Stomach (tissue), 9 donors: ENCODE measurements around the gene ASMTL. TPM values are rescaled to one million over a fixed set of nuclear protein-coding genes. Genes with fewer than 3 reads are reported as not detected.

ENCODE experiments used
- DNase-seq, 2 donors: peaks; one replicate each; pipeline versions ENCODE4 v3.0.0 to v3.0.0-alpha.2; 2013 to 2019
- H3K27ac ChIP-seq, 5 donors: fragments of 200-600 bp in 4 of 5; sonication (generic) in 4 of 5; one replicate each; pipeline ENCODE4 v1.5.1; 2013 to 2019; ENCODE audit warnings: mild to moderate bottlenecking in 1 of 5, moderate library complexity in 1 of 5
- H3K27me3 ChIP-seq, 3 donors: fragments of 200-600 bp; sonication (generic); one replicate each; pipeline ENCODE4 v1.5.1; 2017 to 2019; ENCODE audit warnings: mixed run types in 1 of 3
- H3K36me3 ChIP-seq, 4 donors: fragments of 200-600 bp; sonication (generic); 1 replicate in 3 of 4; 2 replicates in 1 of 4; pipeline ENCODE4 v1.5.1; 2016 to 2019
- H3K4me1 ChIP-seq, 4 donors: fragments of 200-600 bp; sonication (generic); one replicate each; pipeline ENCODE4 v1.5.1; 2016 to 2019
- H3K4me3 ChIP-seq, 4 donors: fragments of 200-600 bp; sonication (generic) in 3 of 4; one replicate each; pipeline ENCODE4 v1.5.1; 2016 to 2019; ENCODE audit warnings: mild to moderate bottlenecking in 1 of 4
- H3K9me3 ChIP-seq, 4 donors: fragments of 200-600 bp; sonication (generic); one replicate each; pipeline ENCODE4 v1.5.1; 2016 to 2019
- EP300 ChIP-seq: sonication (generic); formaldehyde crosslinking; IDR thresholded peaks from one replicate; pipeline ENCODE4 v1.6.1; 2017; ENCODE audit warnings: antibody characterized with exemption
- POLR2A ChIP-seq, 4 donors: fragments of 450-650 bp; IDR thresholded peaks; one replicate each; pipeline ENCODE4 v1.6.1; 2016; ENCODE audit warnings: antibody characterized with exemption in 4 of 4, control low read depth in 2 of 4, mild to moderate bottlenecking in 1 of 4, moderate library complexity in 1 of 4
- POLR2AphosphoS5 ChIP-seq, 3 donors: sonication (generic); formaldehyde crosslinking; IDR thresholded peaks; one replicate each; pipeline ENCODE4 v1.6.1; 2016; ENCODE audit warnings: antibody characterized with exemption in 3 of 3
- WGBS, 5 donors: extraction: QIAGEN DNeasy Blood & Tissue Kit in 3 of 5; methylation state at CpG; one replicate each; pipeline versions ENCODE4 v1.1.5 to v1.1.7; 2013 to 2018; 5-methylcytosine and 5-hydroxymethylcytosine counted together
- intact Hi-C: fragments of 100-400 bp; cut with DNase I; formaldehyde crosslinking; loops from one replicate; pipeline ENCODE4 v1.15.1; 2023; ENCODE audit warnings: low total_unique reads
- polyA plus RNA-seq, 3 donors: library from polyadenylated mRNA; stranded (reverse); fragments of 200-250 nt; gene quantifications; one replicate each; pipeline ENCODE4 v1.2.3, GENCODE V29; 2013
- total RNA-seq, 5 donors: library from RNA; depleted of rRNA; stranded (reverse); fragments of >200 nt; gene quantifications; one replicate each; pipeline versions ENCODE4 v1.1.0 to v1.2.3, GENCODE V29; 2014 to 2016
- TF ChIP-seq, protein P1 (sequence below), 7 experiments: fragments of 450-650 bp in 4 of 7; fragments of 200-600 bp in 3 of 7; sonication (generic) in 3 of 7; IDR thresholded peaks; one replicate each; pipeline ENCODE4 v1.5.1; 2016 to 2019; ENCODE audit warnings: antibody characterized with exemption in 7 of 7, control low read depth in 2 of 7, mild to moderate bottlenecking in 1 of 7
- donor health status: healthy with polysubstance abuse.
- donor health status: Bipolar disorder and iron deficiency.
- donor health status: healthy.

ASMTL gene
- total and polyA plus RNA-seq, 8 donors: 5.8 to 45.8 (median 17.9) TPM

DNA sequence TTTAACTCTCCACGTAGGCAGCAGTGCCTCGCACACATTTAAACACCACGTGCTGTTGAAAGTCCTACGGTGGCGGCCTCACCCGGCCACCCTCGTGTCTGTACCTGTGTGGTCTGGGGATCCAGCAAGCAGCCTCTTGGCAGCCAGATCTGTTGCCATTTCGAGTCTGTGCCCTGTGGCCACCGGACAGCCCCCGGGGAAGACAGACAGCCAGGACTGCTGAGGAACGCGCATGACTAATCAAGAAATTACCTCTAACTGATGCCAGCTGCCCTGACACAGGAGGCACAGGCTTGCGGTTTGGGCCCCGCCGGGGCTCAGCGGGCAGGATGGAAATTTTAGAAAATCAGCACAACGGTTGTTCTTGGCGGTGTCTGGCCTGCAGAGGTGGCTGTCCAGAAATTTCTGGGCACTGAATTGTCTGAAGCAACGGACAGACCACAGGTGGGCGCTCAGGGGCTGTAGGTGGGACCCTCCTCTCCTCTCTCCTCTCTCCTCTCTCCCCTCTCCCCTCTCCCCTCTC, 15.6 kb upstream of the ASMTL start:
- peak; percentile 40 to 50 for DNase-seq
- peaks cover 0 to 7% (median 0%) of the 10 kb centered on the region in 4 donors for H3K36me3 ChIP-seq
- no peaks in the 10 kb centered on the region for H3K9me3 ChIP-seq
- TF ChIP-seq EP300 (no peak), POLR2AphosphoS5 (IDR thresholded peaks at IDR 0.05) (no peak), POLR2A (IDR thresholded peaks at IDR 0.05) (no peak)
- TF ChIP-seq, protein P1, sequence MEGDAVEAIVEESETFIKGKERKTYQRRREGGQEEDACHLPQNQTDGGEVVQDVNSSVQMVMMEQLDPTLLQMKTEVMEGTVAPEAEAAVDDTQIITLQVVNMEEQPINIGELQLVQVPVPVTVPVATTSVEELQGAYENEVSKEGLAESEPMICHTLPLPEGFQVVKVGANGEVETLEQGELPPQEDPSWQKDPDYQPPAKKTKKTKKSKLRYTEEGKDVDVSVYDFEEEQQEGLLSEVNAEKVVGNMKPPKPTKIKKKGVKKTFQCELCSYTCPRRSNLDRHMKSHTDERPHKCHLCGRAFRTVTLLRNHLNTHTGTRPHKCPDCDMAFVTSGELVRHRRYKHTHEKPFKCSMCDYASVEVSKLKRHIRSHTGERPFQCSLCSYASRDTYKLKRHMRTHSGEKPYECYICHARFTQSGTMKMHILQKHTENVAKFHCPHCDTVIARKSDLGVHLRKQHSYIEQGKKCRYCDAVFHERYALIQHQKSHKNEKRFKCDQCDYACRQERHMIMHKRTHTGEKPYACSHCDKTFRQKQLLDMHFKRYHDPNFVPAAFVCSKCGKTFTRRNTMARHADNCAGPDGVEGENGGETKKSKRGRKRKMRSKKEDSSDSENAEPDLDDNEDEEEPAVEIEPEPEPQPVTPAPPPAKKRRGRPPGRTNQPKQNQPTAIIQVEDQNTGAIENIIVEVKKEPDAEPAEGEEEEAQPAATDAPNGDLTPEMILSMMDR (IDR thresholded peaks at IDR 0.05): no peak
- H3K4me3 ChIP-seq: no peak overlapping the region
- peaks cover 0 to 32% (median 6%) of the 10 kb centered on the region in 4 donors for H3K4me1 ChIP-seq
- WGBS, 5 donors: 60 to 69% (median 66%) methylated on average over 18 to 20 of the region's 20 CpGs
- intact Hi-C loops: loop anchor here (10.0 kb wide), 1 partner anchor 106 kb away; no protein-coding TSS in a partner anchor
- peak overlapping the region in 1 of 5 donors; percentile 62 for H3K27ac ChIP-seq
- H3K27me3 ChIP-seq: peaks cover 0 to 74% (median 13%) of the 10 kb centered on the region in 3 donors

DNA sequence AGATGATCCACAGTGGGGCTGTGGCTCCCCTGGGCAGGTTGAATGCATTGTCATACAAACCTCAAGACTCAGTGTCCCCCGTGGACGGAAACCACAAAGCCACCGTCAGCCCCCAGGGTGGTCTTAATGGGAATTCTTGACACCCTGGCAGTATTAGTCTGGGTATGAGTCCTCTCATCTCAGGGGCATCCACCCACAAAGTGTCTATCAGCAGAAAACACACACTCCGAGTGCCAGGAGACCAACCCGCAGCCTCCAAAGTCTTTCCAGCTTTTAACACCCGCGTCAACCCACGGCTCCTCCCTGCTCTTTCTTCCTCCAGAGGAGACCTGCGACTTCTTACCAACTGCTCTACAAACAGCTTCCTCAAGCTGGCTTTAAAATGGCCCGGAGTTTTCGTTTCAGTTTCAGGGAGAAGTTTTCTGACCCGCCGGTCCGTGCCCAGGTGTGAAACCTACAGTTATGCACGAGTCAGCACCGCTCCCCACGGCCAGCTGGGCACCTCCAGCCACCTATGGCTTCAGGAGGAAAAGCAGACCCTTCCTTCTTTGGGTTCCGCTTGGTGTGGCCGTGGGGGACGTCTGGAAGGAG, 14.4 kb upstream of the ASMTL start:
- Histone ChIP-seq H3K27ac (peak overlapping the region in 2 of 5 donors; percentile 40 to 62), H3K36me3 (peaks cover 0 to 7% (median 0%) of the 10 kb centered on the region in 4 donors), H3K4me3 (peak overlapping the region in 1 of 4 donors; percentile 17), H3K9me3 (no peaks in the 10 kb centered on the region), H3K4me1 (peaks cover 0 to 32% (median 6%) of the 10 kb centered on the region in 4 donors), H3K27me3 (peaks cover 0 to 74% (median 13%) of the 10 kb centered on the region in 3 donors)
- intact Hi-C loops: loop anchor here (10.0 kb wide), 1 partner anchor 108 kb away; no protein-coding TSS in a partner anchor
- TF ChIP-seq, protein P1 (IDR thresholded peaks at IDR 0.05): no peak
- TF ChIP-seq POLR2A (IDR thresholded peaks at IDR 0.05): no peak
- no peak for TF ChIP-seq EP300
- TF ChIP-seq POLR2AphosphoS5 (IDR thresholded peaks at IDR 0.05): no peak
- WGBS, 5 donors: 36 to 44% (median 39%) methylated on average over 19 to 20 of the region's 20 CpGs
- peak; percentile 38 to 46 for DNase-seq

DNA sequence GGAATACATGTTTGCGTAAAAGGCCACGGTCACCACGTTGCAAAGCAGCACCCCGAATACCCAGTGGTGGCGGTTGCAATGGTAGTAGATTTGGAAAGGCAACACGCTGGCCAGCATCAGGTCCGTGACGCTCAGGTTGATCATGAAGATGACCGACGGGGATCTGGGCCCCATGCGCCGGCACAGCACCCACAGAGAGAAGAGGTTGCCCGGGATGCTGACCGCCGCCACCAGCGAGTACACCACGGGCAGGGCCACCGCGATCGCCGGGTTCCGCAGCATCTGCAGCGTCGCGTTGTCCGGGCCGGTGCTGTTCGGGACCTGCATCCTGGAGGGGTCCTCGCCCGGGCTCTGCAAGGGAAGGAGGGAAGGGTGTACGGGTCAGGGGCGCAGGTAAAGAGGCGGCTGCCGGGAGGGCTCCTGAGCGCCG, 13.5 kb upstream of the ASMTL start:
- Histone ChIP-seq H3K27me3 (peaks cover 0 to 68% (median 13%) of the 10 kb centered on the region in 3 donors), H3K36me3 (peaks cover 0 to 7% (median 0%) of the 10 kb centered on the region in 4 donors), H3K4me3 (no peak overlapping the region), H3K4me1 (peaks cover 0 to 32% (median 6%) of the 10 kb centered on the region in 4 donors), H3K9me3 (no peaks in the 10 kb centered on the region), H3K27ac (no peak overlapping the region)
- intact Hi-C loops: loop anchor here (10.0 kb wide), 1 partner anchor 109 kb away; no protein-coding TSS in a partner anchor
- 38 to 57% (median 47%) methylated on average over 20 to 36 of the region's 36 CpGs for WGBS, 5 donors
- DNase-seq: peak in 1 of 2 donors; percentile 24
- TF ChIP-seq, protein P1 (IDR thresholded peaks at IDR 0.05): no peak
- TF ChIP-seq EP300 (no peak), POLR2A (IDR thresholded peaks at IDR 0.05) (no peak)

DNA sequence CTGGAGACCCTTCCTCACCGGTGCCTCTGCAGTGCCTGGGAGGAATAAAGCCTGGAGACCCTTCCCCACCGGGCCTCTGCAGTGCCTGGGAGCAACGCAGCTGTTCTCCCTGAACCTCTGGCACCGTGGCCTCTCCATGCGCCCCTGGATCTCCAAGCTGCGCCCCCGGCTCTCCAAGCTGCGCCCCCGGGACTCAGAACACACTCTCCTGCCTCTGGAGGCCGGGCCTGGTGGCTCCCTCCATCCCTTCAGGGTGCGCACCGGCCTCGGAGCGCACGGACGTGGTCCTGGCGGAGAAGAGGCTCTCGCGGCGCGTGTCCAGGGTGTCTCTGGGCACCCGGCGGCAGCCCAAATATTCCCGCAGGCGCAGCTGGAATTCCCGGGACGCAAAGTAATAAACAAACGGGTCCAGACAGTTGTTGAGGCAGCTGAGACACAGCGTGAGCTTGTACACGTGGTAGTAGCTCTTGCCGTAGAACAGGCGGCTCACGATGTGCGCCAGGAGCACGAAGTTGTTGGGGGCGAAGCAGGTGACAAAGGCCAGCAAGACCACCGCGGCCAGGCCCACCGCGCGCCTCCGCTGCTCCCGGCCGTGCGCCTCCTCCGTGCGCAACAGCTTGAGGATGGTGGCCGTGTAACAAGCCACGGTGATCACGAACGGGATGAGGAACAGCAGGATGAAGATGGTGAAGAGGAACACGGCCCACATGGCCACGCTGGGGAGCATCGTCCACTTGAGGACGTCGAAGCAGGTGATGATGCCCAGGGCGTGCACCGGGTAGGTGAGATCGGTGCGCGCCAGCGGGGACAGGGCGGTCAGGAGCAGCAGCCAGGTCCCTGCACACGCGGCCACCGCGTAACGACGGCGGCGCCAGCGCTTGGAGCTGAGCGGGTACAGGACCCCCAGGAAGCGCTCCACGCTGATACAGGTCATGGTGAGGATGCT, 12.8 kb upstream of the ASMTL start:
- peak in 1 of 2 donors; percentile 17 for DNase-seq
- peaks cover 0 to 7% (median 0%) of the 10 kb centered on the region in 4 donors for H3K36me3 ChIP-seq
- 40 to 65% (median 48%) methylated on average over 51 to 75 of the region's 75 CpGs for WGBS, 5 donors
- intact Hi-C loops: loop anchor here (10.0 kb wide), 1 partner anchor 109 kb away; no protein-coding TSS in a partner anchor
- H3K27me3 ChIP-seq: peaks cover 0 to 63% (median 13%) of the 10 kb centered on the region in 3 donors
- H3K4me1 ChIP-seq: peaks cover 0 to 32% (median 6%) of the 10 kb centered on the region in 4 donors
- TF ChIP-seq POLR2AphosphoS5 (IDR thresholded peaks at IDR 0.05) (no peak), EP300 (no peak), POLR2A (IDR thresholded peaks at IDR 0.05) (no peak)
- TF ChIP-seq, protein P1 (IDR thresholded peaks at IDR 0.05): no peak
- H3K27ac ChIP-seq: no peak overlapping the region
- no peaks in the 10 kb centered on the region for H3K9me3 ChIP-seq
- H3K4me3 ChIP-seq: no peak overlapping the region
